MCF 10A (cell line): ENCODE measurements around the gene CAMK1D. TPM values are rescaled to one million over a fixed set of nuclear protein-coding genes. Genes with fewer than 3 reads are reported as not detected.

Source experiments
- BruUV-seq: library from RNA; stranded (reverse); fragments of 400-500 nt; replicated peaks from 2 replicates; lab custom pipeline; 2021; lab: Mats Ljungman, UMichigan
- CTCF ChIA-PET: fragments of 300-600 bp; sonication (Branson Sonifier 250); formaldehyde crosslinking; extraction: SDS; loops from one replicate; lab custom pipeline; 2021; ENCODE audit warnings: antibody characterized with exemption, inconsistent platforms; lab: Yijun Ruan, JAX
- POLR2A ChIA-PET: fragments of 300-600, 350-650 bp; sonication (Branson Sonifier 250); formaldehyde crosslinking; extraction: SDS; loops from one replicate; lab custom pipeline; 2020; ENCODE audit warnings: antibody characterized with exemption, inconsistent platforms; lab: Yijun Ruan, JAX
- DNase-seq: peaks from one replicate; pipeline ENCODE4 v3.0.0-alpha.2; 2018; ENCODE audit not compliant: unreplicated experiment
- H3K27ac Mint-ChIP-seq: one replicate; pipeline ENCODE4 v1.8.0; 2022; ENCODE audit warnings: mild to moderate bottlenecking, low read depth, mixed read lengths; ENCODE audit not compliant: unreplicated experiment
- H3K27me3 Mint-ChIP-seq: one replicate; pipeline ENCODE4 v1.8.0; 2022; ENCODE audit warnings: mixed read lengths; ENCODE audit not compliant: insufficient read depth, unreplicated experiment
- H3K36me3 Mint-ChIP-seq: one replicate; pipeline ENCODE4 v1.8.0; 2022; ENCODE audit warnings: mild to moderate bottlenecking, moderate library complexity, mixed read lengths; ENCODE audit not compliant: insufficient read depth, unreplicated experiment
- H3K4me1 Mint-ChIP-seq: one replicate; pipeline ENCODE4 v1.8.0; 2022; ENCODE audit warnings: mixed read lengths; ENCODE audit not compliant: insufficient read depth, unreplicated experiment
- H3K4me3 Mint-ChIP-seq: one replicate; pipeline ENCODE4 v1.8.0; 2022; ENCODE audit warnings: mild to moderate bottlenecking, moderate library complexity, mixed read lengths; ENCODE audit not compliant: unreplicated experiment
- H3K9me3 Mint-ChIP-seq: one replicate; pipeline ENCODE4 v1.8.0; 2022; ENCODE audit warnings: mixed read lengths; ENCODE audit not compliant: unreplicated experiment
- CTCF ChIP-seq: fragments of 200-600 bp; IDR thresholded peaks from one replicate; pipeline ENCODE4 v1.8.0; 2022; ENCODE audit warnings: antibody characterized with exemption, mild to moderate bottlenecking; ENCODE audit not compliant: unreplicated experiment
- intact Hi-C: fragments of 100-400 bp; cut with micrococcal nuclease; formaldehyde crosslinking; loops from 2 replicates; pipeline ENCODE4 v1.14.1; 2022
- total RNA-seq: library from RNA; stranded (reverse); gene quantifications from 2 replicates; pipeline ENCODE4 v1.2.3, GENCODE V29; 2022

CAMK1D gene
- total RNA-seq, 1 experiment from 2014 or later, result 1.7 TPM

- POLR2A ChIA-PET, result no interaction called here
- no TSS peak for BruUV-seq
Observed at GRCh38 chr10:12822126-12822892, 473.0 kb downstream of the CAMK1D start.

GRCh38 chr10:12822893-12823170 lies 473.5 kb downstream of the CAMK1D start:
- no TSS peak for BruUV-seq
- POLR2A ChIA-PET, result no interaction called here
- H3K4me3 Mint-ChIP-seq, result no peak overlapping the region
- no peak for TF ChIP-seq CTCF
- CTCF ChIA-PET, result interaction anchor here (1.3 to 2.0 kb wide), 2 partner anchors 13 to 79 kb away, joined by 3 to 6 read pairs; no protein-coding TSS in a partner anchor
- no peaks in the 10 kb centered on the region for H3K9me3 Mint-ChIP-seq
- H3K27ac Mint-ChIP-seq, result no peak overlapping the region
- DNase-seq, result no peak
- H3K4me1 Mint-ChIP-seq, result peaks cover 6% of the 10 kb centered on the region
- H3K27me3 Mint-ChIP-seq, result no peaks in the 10 kb centered on the region
- H3K36me3 Mint-ChIP-seq, result peaks cover 7% of the 10 kb centered on the region
- intact Hi-C loops, result no loop called here

More at GRCh38 chr10:12822126-12822892, 473.0 kb downstream of the CAMK1D start:
- CTCF ChIA-PET, result interaction anchor here (0.6 to 2.0 kb wide), 3 partner anchors 14 to 80 kb away, joined by 3 to 6 read pairs (median 3); no protein-coding TSS in a partner anchor
- Mint-ChIP-seq H3K9me3 (no peaks in the 10 kb centered on the region), H3K27ac (no peak overlapping the region), H3K36me3 (peaks cover 7% of the 10 kb centered on the region), H3K4me3 (no peak overlapping the region), H3K4me1 (peaks cover under 1% of the 10 kb centered on the region), H3K27me3 (no peaks in the 10 kb centered on the region)
- intact Hi-C loops, result no loop called here
- no peak for TF ChIP-seq CTCF
- DNase-seq, result no peak

GRCh38 chr10:12823328-12823727 lies 474.0 kb downstream of the CAMK1D start:
- Mint-ChIP-seq H3K9me3 (no peaks in the 10 kb centered on the region), H3K36me3 (peaks cover 7% of the 10 kb centered on the region), H3K27ac (no peak overlapping the region), H3K27me3 (no peaks in the 10 kb centered on the region), H3K4me1 (peaks cover 6% of the 10 kb centered on the region), H3K4me3 (no peak overlapping the region)
- intact Hi-C loops, result no loop called here
- DNase-seq, result no peak
- ChIA-PET CTCF (interaction anchor here (1.3 kb wide), 1 partner anchor 13 kb away, joined by 3 read pairs; no protein-coding TSS in a partner anchor), POLR2A (interaction anchor here (0.7 kb wide), 1 partner anchor 137 kb away, joined by 3 read pairs; no protein-coding TSS in a partner anchor)
- BruUV-seq, result no TSS peak
- no peak for TF ChIP-seq CTCF

GRCh38 chr10:12825260-12825849 lies 476.0 kb downstream of the CAMK1D start:
- intact Hi-C loops, result no loop called here
- DNase-seq, result no peak
- BruUV-seq, result no TSS peak
- CTCF ChIA-PET, result interaction anchor here (0.8 kb wide), 1 partner anchor 11 kb away, joined by 3 read pairs; no protein-coding TSS in a partner anchor
- no peak for TF ChIP-seq CTCF
- H3K27me3 Mint-ChIP-seq, result no peaks in the 10 kb centered on the region
- H3K36me3 Mint-ChIP-seq, result peaks cover 7% of the 10 kb centered on the region
- POLR2A ChIA-PET, result no interaction called here
- no peaks in the 10 kb centered on the region for H3K9me3 Mint-ChIP-seq
- H3K4me3 Mint-ChIP-seq, result no peak overlapping the region
- no peak overlapping the region for H3K27ac Mint-ChIP-seq
- peaks cover 6% of the 10 kb centered on the region for H3K4me1 Mint-ChIP-seq
